GM21390 (cell line): ENCODE measurements around the gene RPS29.

Experiments used
- ATAC-seq: cut with Tn5 transposase; IDR thresholded peaks from one replicate; pipeline ENCODE4 v1.9.1; 2021; ENCODE audit not compliant: unreplicated experiment

Gene RPS29

DNA sequence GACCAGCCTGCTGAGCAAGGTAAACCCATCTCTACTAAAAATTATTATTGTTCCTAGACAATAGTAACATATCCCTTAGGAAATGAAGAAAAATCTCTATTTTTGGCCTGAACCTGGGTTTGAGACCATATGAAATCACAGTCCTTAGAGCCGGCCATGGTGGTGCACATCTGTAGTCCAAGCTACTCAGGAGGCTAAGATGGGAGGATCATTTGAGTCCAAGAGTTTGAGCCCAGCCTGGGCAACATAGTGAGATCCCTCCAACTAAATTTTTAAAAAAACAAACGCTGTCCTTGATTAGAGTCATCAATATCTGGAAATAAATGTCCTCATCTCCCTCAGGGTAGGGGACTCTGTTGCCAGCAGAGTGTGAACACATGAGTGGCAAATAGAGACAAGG lies 34.6 kb downstream of the RPS29 start:
- no peak for ATAC-seq

DNA sequence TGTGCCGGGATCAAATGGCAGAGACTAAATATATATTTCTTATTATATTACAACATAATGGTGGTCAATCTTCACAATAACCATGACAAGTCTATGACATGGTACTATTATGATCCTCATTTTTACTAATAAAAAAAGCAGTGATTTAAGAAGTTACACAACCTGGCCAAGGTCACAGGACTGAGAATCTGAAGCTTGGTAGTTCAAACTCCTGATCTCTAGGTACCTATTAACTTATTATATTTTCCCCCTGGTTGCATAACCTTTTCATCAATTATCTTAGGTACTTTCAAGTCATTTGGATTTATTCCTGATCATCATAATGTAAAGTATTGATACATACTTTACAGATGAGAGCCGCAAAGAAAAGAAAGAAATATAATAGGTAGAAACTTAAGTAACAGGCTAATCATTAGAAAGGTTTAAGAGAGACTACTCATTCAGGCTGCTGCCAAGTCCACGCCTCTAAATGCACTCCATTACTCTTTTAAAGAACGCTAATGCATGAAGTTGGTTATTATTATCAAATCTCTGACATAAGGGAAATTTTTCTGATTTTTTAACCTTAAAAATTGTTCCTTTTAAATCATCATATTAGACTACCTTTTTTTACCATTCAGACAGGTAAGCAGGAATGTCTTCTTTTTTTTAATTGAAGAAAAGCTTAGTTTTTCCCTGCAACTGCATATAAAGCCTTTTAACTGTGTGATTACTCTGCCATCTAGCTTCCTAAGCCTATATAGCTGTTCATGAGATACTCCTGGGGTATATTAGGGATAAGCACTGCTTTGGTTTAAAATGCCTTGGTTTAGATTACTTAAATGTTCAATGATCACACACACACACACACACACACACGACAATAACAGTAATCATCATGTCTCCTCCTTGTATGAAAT lies 35.6 kb downstream of the RPS29 start:
- ATAC-seq, result no peak

DNA sequence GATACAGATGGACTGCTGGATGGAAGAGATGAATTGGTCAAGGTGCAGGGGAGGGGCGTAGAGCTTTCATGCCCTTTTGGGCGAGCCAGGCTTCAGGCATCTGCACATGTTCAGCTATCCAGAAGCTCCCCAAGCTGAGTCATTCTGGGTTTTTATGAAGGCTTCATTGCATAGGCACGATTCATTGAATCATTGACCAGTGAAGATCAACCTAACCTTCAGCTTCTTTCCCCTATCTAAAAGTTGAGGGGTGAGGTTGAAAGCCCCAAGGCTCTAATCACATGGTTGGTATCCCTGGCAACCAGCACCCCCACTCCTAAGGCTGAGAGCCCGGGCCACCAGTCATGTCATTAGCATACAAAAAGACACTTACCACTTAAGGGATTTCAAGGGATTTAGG lies 36.3 kb downstream of the RPS29 start:
- no peak for ATAC-seq

DNA sequence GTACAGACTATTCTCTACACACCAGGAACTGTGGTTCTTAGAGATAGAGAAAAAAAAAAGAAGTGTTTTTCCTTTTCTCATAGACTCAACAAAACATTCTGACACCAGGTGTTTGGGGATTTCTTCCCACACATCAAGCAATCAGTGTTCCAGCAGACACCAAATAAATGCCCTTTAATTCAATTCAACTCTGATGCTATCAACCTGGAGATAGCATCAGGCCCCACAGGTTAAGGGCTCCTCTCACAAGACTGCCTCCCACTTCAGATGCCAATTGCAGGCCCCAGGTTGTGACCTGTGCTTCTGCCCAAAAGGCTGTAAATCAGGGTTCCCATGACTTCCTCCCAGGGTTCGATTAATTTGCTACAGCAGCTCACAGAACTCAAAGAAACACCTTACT lies 36.7 kb downstream of the RPS29 start:
- ATAC-seq, result no peak

DNA sequence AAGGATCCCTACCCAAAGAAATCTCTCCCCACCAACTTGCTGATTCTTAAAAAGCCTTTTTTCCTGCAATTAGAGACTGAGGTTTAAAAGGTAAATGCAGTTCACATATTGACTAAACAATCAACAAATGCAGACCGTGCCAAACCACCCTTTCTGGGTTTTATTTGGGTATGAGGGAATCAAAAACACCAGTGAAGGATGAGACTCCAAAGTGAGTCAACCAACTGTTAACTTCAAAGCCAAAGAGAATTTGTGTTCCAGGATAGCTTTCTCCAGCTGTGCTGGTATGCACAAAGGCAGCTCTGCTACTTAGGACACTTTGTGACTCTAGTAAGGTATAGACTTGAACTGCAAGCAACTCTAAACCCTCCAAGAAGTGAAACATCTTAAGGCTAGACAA lies 39.4 kb downstream of the RPS29 start:
- no peak for ATAC-seq

DNA sequence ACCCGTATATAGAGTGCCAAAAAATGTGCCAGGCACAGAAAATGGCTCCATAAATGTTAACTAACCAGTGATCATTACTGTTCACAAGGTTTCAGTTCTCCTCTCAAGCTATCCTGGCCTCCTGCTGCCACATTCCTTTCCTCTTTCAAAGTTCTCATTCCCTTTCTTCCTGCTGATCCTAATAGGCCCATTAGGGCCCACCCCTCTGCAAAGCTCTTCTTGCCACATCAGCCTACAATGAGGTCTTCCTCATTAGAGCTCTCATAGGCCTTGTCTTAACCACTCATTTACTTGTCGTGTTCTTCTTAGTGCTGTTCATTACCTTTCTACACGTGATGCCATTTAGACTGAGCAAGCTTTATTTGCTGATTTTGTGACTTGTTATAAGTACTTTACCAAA lies 40.5 kb downstream of the RPS29 start:
- no peak for ATAC-seq

DNA sequence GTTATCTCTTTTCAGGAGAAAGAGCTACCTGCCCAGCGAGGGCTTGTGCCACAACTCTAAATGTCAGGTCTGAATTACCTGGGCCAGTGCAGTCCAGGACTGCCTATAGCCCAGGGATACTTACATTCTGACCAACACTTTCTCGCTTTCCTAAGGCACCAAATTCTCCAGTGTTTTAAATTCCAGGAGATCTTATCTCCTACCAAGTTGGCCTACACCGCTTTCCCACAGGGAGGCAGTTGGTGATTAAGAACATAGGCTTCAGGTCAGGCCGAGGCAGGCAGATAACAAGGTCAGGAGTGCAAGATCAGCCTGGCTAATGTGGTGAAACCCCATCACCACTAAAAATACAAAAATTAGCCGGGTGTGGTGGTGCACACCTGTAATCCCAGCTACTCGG lies 41.1 kb downstream of the RPS29 start:
- ATAC-seq, result no peak

DNA sequence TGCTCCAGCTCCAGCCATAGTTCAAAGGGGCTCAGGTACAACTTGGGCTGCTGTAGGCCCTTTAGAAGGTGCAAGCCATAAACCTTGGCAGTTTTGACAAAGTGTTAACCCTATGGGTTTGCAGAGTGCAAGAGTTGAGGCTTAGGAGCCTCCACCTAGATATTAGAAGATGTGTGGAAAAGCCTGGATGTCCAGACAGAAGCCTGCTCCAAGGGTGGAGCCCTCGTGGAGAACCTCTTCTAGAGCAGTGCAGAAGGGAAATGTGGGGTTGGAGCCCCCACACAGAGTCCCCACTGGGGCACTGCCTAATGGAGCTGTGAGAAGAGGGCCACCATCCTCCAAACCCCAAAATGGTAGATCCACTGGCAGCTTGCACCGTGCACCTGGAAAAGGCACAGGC lies 45.1 kb downstream of the RPS29 start:
- no peak for ATAC-seq

DNA sequence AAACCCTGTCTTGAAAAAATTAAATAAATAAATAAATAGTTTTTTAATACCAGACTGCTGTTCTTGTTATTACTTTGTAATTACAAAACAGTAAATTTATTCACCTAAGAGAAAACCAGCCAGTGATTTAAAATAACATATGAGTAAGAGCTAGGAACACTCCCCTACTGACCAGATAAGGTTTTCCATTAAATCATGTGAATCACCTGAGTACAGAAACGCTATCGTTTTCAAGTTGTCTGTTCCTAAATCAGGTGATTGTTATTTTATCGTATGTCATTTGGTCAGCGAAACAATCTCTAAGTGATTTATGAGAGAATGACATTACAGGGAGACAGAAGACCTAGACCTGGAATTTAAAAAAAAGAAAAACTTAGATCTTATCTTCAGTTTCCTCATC lies 47.3 kb downstream of the RPS29 start:
- ATAC-seq, result no peak
